ENCODE data around the gene KLHDC1.
A peak's percentile ranks its signal among the peaks of the same experiment; 100 is the strongest.
"Not testable (repeated sequence)": the region's sequence is repeated elsewhere in the genome, so short reads cannot be mapped to it uniquely, and the experiment has no call there.

The KLHDC1 gene

GRCh38 chr14:49691031-49691430 is 1.9 kb upstream of the KLHDC1 start:
- TF ChIP-seq CTCF (IDR thresholded peaks at IDR 0.05; ENCODE audit: insufficient read depth, low read length, missing control alignments) = no peak
- no peak overlapping the region for H3K4me3 ChIP-seq (ENCODE audit: low read depth, low read length)
- ChIA-PET CTCF (interaction anchor here (0.7 kb wide), 1 partner anchor 77 kb away, joined by 3 read pairs; the partner anchor contains the start of gene KLHDC2), POLR2A (no interaction called here)
- DNase-seq (ENCODE audit: low read depth, low spot score) = no peak

GRCh38 chr14:49692193-49692757 is 645 bp upstream of the KLHDC1 start:
- DNase-seq (ENCODE audit: low read depth, low spot score) = no peak
- ChIA-PET CTCF (interaction anchor here (0.7 kb wide), 1 partner anchor 22 kb away, joined by 3 read pairs; no protein-coding TSS in a partner anchor), POLR2A (interaction anchor here (0.9 to 1.1 kb wide), 2 partner anchors 76 to 77 kb away, joined by 3 to 4 read pairs; partner anchors contain the start of gene KLHDC2)
- TF ChIP-seq CTCF (IDR thresholded peaks at IDR 0.05; ENCODE audit: insufficient read depth, low read length, missing control alignments) = no peak
- H3K4me3 ChIP-seq (ENCODE audit: low read depth, low read length) = peak overlapping the region; percentile 71

- H3K4me3 ChIP-seq (ENCODE audit: low read depth, low read length) = peak overlapping the region; percentile 71
- not testable (repeated sequence) for DNase-seq (ENCODE audit: low read depth, low spot score)
- ChIA-PET CTCF (interaction anchor here (0.9 kb wide), 1 partner anchor 10 kb away, joined by 3 read pairs; no protein-coding TSS in a partner anchor), POLR2A (interaction anchor here (0.6 kb wide), 1 partner anchor 17 kb away, joined by 3 read pairs; no protein-coding TSS in a partner anchor)
These were observed 810 bp downstream of the KLHDC1 start for GRCh38 chr14:49693735-49694124.

DNA sequence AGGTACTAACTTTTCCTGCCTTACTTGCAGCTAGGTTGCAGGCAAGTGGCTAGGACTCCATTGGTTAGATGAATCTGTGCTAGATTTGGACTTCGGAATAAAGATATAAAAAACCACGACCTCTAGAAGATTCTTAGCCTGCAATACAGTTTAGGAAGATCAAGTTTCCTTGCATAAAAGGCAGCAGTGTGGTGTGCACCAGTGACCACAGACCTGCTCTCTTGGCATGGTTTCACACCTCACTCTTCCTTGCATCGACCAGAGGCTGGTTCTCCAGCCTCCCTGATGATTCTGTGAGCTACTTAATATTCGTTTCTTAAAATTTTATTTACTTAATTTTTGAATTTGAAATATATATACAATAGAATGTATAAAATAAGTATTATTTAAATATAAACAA is 9.8 kb downstream of the KLHDC1 start:
- no peak for TF ChIP-seq CTCF (IDR thresholded peaks at IDR 0.05; ENCODE audit: insufficient read depth, low read length, missing control alignments)
- ChIA-PET CTCF (no interaction called here), POLR2A (no interaction called here)
- no peak for DNase-seq (ENCODE audit: low read depth, low spot score)
- H3K4me3 ChIP-seq (ENCODE audit: low read depth, low read length) = no peak overlapping the region

DNA sequence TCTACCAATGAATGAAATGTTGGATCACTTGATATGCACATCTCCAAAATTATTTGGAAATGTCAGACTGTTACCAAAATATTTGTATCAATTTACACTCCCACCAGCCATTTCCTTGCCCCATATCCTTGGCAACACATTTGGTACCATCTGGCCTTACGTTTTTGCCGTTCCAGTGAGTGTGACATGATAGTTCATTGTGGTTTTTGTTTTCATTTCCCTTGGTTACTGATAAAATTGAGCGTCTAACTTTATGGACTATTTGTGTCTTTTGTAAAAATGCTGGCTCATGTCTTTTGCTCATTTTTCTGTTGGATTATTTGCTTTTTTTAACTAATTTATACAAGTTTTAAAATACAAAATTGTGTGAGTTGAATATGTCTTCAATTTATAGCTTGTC is 11.0 kb downstream of the KLHDC1 start:
- no peak overlapping the region for H3K4me3 ChIP-seq (ENCODE audit: low read depth, low read length)
- ChIA-PET POLR2A (no interaction called here), CTCF (interaction anchor here (1.3 kb wide), 1 partner anchor 10 kb away, joined by 3 read pairs; no protein-coding TSS in a partner anchor)
- no peak for TF ChIP-seq CTCF (IDR thresholded peaks at IDR 0.05; ENCODE audit: insufficient read depth, low read length, missing control alignments)
- no peak for DNase-seq (ENCODE audit: low read depth, low spot score)

DNA sequence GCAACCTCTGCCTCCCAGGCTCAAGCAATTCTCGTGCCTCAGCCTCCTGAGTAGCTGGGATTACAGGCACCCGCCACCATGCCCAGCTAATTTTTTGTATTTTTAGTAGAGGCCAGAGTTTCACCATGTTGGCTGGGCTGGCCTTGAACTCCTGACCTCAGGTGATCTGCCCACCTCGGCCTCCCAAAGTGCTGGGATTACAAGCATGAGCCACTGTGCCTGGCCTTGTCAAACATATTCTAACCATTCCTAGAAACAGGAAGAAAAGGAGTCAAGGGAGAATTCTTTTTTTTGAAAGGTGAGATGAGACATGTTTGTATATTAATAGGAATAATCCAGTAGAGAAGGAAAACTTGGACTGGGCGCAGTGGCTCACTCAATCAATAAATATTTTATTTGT is 11.6 kb downstream of the KLHDC1 start:
- DNase-seq (ENCODE audit: low read depth, low spot score); POLR2A ChIA-PET; H3K4me3 ChIP-seq (ENCODE audit: low read depth, low read length): not testable (repeated sequence)
- CTCF ChIA-PET = interaction anchor here (1.3 kb wide), 1 partner anchor 11 kb away, joined by 3 read pairs; no protein-coding TSS in a partner anchor

- POLR2A ChIA-PET = interaction anchor here (0.7 kb wide), 1 partner anchor 17 kb away, joined by 3 read pairs; no protein-coding TSS in a partner anchor
- H3K4me3 ChIP-seq (ENCODE audit: low read depth, low read length); DNase-seq (ENCODE audit: low read depth, low spot score); CTCF ChIA-PET: not testable (repeated sequence)
These were observed 18.1 kb downstream of the KLHDC1 start for GRCh38 chr14:49710993-49711392.

GRCh38 chr14:49720744-49721143 is 27.8 kb downstream of the KLHDC1 start:
- H3K4me3 ChIP-seq (ENCODE audit: low read depth, low read length) = no peak overlapping the region
- CTCF ChIA-PET = no interaction called here
- no peak for DNase-seq (ENCODE audit: low read depth, low spot score)
- TF ChIP-seq CTCF (IDR thresholded peaks at IDR 0.05; ENCODE audit: insufficient read depth, low read length, missing control alignments) = no peak
- POLR2A ChIA-PET = no interaction called here

- H3K4me3 ChIP-seq (ENCODE audit: low read depth, low read length); DNase-seq (ENCODE audit: low read depth, low spot score); CTCF ChIA-PET; POLR2A ChIA-PET: not testable (repeated sequence)
These were observed 29.0 kb downstream of the KLHDC1 start for GRCh38 chr14:49721733-49722435.
